GM12865 (cell line): ENCODE measurements around the gene USP49.

ENCODE experiments used
- DNase-seq: peaks from one replicate; pipeline ENCODE4 v3.0.0; 2010; ENCODE audit warnings: low read depth
- H3K4me3 ChIP-seq: 2 replicates; pipeline ENCODE4 v1.5.1; 2011; ENCODE audit warnings: mild to moderate bottlenecking, low read depth, low read length, control low read depth
- CTCF ChIP-seq: IDR thresholded peaks from 2 replicates; pipeline ENCODE4 v1.5.1; 2011; ENCODE audit warnings: low read length, control low read depth, low read depth, inconsistent platforms; ENCODE audit not compliant: insufficient read depth; ENCODE audit errors: missing control alignments

Gene USP49

GRCh38 chr6:41939848-41940758, 44.9 kb upstream of the USP49 start:
- DNase-seq: peak; percentile 45
- no peak for TF ChIP-seq CTCF
- H3K4me3 ChIP-seq: peak overlapping the region; percentile 98

- peak overlapping the region; percentile 7; the same call in 1 of the 2 replicates for H3K4me3 ChIP-seq
- TF ChIP-seq CTCF: no peak
- DNase-seq: no peak
Observed at GRCh38 chr6:41939176-41939847, 44.1 kb upstream of the USP49 start.

GRCh38 chr6:41938590-41939175, 43.5 kb upstream of the USP49 start:
- H3K4me3 ChIP-seq: no peak overlapping the region
- TF ChIP-seq CTCF: no peak
- DNase-seq: no peak

- H3K4me3 ChIP-seq: no peak overlapping the region
- TF ChIP-seq CTCF: no peak
- no peak for DNase-seq
Observed at GRCh38 chr6:41937861-41938574, 42.8 kb upstream of the USP49 start.

- DNase-seq: no peak
- no peak overlapping the region for H3K4me3 ChIP-seq
- no peak for TF ChIP-seq CTCF
Observed at GRCh38 chr6:41937472-41937860, 42.3 kb upstream of the USP49 start.

- DNase-seq: peak; percentile 88
- no peak overlapping the region for H3K4me3 ChIP-seq
- TF ChIP-seq CTCF: peak; percentile 91
Observed at GRCh38 chr6:41936073-41936837, 41.1 kb upstream of the USP49 start.
